Measurements from ENCODE around the gene PTPRN2. TPM values are rescaled to one million over a fixed set of nuclear protein-coding genes. Genes with fewer than 3 reads are reported as not detected.
"Not testable (repeated sequence)": the region's sequence is repeated elsewhere in the genome, so short reads cannot be mapped to it uniquely, and the experiment has no call there.

PTPRN2 gene
- total RNA-seq, 1 donor from 2014 or later: 0.41 TPM

DNA sequence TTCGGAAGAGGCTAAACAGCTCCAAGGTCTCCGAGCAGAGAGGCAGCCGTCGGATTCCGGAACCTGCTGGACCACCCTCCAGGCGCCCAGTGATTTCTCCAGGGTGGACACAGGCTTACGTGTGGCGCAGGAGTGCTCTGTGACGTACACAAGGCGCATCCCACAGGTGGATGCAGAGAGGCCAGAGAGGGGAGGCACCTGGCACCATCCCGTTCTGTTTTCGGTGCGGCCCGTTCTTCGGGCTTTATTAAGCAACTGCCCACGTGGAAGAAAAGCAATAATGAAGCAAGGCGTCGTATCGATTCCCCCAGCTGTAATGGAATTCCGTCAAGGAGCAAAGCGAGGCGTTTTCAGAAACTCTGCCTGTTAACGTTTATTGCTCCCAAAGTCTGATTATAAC, 163.6 kb downstream of the PTPRN2 start:
- Mint-ChIP-seq H3K9me3 (no peaks in the 10 kb centered on the region), H3K36me3 (ENCODE audit: low read depth) (no peaks in the 10 kb centered on the region), H3K27ac (no peak overlapping the region), H3K27me3 (ENCODE audit: insufficient read depth) (no peaks in the 10 kb centered on the region), H3K4me1 (ENCODE audit: low read depth) (no peaks in the 10 kb centered on the region), H3K4me3 (no peak overlapping the region)
- intact Hi-C loops (cut with micrococcal nuclease): no loop called here
- DNase-seq (ENCODE audit: low spot score): no peak

DNA sequence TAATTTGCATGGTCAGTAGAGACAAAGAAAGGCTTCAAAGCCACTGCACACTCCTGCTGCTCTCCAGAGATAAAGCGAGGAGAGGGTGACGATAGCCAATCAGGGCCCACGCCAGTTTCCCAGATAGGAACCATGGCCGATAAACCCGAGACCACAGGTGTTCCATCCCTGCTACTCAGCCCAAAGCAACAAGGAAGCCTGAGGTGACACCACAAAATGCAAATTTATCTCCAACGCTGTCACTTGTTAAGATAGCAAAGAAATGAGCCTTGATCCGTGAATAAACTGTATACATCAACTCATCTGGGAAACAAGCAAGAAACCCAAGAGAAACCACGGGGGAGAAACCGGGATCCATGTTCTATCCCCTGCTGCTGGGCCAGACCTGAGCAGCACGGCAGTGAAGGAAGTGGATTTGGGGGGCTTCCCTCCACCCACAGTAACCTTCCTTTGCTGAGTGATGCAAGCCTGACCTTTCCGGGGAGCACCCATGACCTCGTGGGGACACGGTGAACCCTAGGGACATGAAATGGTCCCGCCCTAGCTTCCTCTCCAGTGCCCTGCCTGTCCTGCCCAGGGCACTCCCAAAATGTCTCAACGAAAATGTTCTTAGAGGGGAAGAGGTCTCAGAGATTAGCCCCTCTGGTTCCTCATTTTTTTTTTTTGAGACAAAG, 164.6 kb downstream of the PTPRN2 start:
- Mint-ChIP-seq H3K27ac (no peak overlapping the region), H3K4me3 (no peak overlapping the region), H3K27me3 (ENCODE audit: insufficient read depth) (no peaks in the 10 kb centered on the region), H3K9me3 (peaks cover 7% of the 10 kb centered on the region), H3K4me1 (ENCODE audit: low read depth) (no peaks in the 10 kb centered on the region), H3K36me3 (ENCODE audit: low read depth) (no peaks in the 10 kb centered on the region)
- DNase-seq (ENCODE audit: low spot score): no peak
- intact Hi-C loops (cut with micrococcal nuclease): no loop called here

DNA sequence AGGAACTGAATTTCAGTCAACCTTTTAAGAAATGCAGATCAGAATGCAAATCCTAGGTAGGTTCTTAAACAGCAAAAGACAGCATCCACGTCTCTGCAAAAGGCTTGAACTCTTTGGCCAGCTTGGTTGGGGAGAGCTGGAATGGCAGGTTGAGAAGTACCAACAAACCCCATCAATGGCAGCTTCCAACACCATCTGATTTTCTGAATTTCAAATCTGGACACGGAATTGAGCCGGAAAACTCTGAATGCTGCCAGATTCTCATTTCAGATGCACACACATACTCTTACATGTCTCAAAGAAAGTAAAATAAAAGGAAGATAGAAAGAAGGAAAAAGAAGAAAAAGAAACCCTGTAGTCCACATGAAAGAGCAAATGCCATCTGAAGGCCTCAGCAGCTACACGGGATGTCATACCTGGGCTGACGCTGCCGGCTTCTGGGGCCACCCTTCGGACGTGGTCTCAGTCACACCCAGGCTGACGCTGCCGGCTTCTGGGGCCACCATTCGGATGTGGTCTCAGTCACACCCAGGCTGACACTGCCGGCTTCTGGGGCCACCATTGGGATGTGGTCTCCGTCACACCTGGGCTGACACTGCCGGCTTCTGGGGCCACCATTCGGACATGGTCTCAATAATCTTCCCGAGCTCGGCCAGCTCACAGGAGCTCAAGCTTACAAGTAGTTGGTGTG, 165.3 kb downstream of the PTPRN2 start:
- no peak for DNase-seq (ENCODE audit: low spot score)
- Mint-ChIP-seq H3K4me1 (ENCODE audit: low read depth) (no peaks in the 10 kb centered on the region), H3K27ac (no peak overlapping the region), H3K4me3 (no peak overlapping the region), H3K36me3 (ENCODE audit: low read depth) (no peaks in the 10 kb centered on the region), H3K27me3 (ENCODE audit: insufficient read depth) (no peaks in the 10 kb centered on the region), H3K9me3 (peaks cover 11% of the 10 kb centered on the region)
- intact Hi-C loops (cut with micrococcal nuclease): no loop called here

GRCh38 chr7:158421361-158421760, 166.3 kb downstream of the PTPRN2 start:
- DNase-seq (ENCODE audit: low spot score): no peak
- Mint-ChIP-seq H3K4me3 (no peak overlapping the region), H3K36me3 (ENCODE audit: low read depth) (no peaks in the 10 kb centered on the region), H3K27ac (no peak overlapping the region), H3K9me3 (peaks cover 15% of the 10 kb centered on the region), H3K27me3 (ENCODE audit: insufficient read depth) (no peaks in the 10 kb centered on the region), H3K4me1 (ENCODE audit: low read depth) (no peaks in the 10 kb centered on the region)
- intact Hi-C loops (cut with micrococcal nuclease): no loop called here

GRCh38 chr7:158420591-158421340, 166.9 kb downstream of the PTPRN2 start:
- intact Hi-C loops (cut with micrococcal nuclease): no loop called here
- Mint-ChIP-seq H3K36me3 (ENCODE audit: low read depth) (no peaks in the 10 kb centered on the region), H3K4me1 (ENCODE audit: low read depth) (no peaks in the 10 kb centered on the region), H3K4me3 (no peak overlapping the region), H3K9me3 (peaks cover 19% of the 10 kb centered on the region), H3K27me3 (ENCODE audit: insufficient read depth) (no peaks in the 10 kb centered on the region), H3K27ac (no peak overlapping the region)
- no peak for DNase-seq (ENCODE audit: low spot score)

- H3K27me3 Mint-ChIP-seq (ENCODE audit: insufficient read depth): no peaks in the 10 kb centered on the region
- H3K36me3 Mint-ChIP-seq (ENCODE audit: low read depth): no peaks in the 10 kb centered on the region
- H3K27ac Mint-ChIP-seq: no peak overlapping the region
- H3K4me3 Mint-ChIP-seq: no peak overlapping the region
- no peaks in the 10 kb centered on the region for H3K4me1 Mint-ChIP-seq (ENCODE audit: low read depth)
- peaks cover 19% of the 10 kb centered on the region for H3K9me3 Mint-ChIP-seq
- intact Hi-C loops (cut with micrococcal nuclease): no loop called here
- no peak for DNase-seq (ENCODE audit: low spot score)
Observed at GRCh38 chr7:158419238-158419785, 168.3 kb downstream of the PTPRN2 start.

DNA sequence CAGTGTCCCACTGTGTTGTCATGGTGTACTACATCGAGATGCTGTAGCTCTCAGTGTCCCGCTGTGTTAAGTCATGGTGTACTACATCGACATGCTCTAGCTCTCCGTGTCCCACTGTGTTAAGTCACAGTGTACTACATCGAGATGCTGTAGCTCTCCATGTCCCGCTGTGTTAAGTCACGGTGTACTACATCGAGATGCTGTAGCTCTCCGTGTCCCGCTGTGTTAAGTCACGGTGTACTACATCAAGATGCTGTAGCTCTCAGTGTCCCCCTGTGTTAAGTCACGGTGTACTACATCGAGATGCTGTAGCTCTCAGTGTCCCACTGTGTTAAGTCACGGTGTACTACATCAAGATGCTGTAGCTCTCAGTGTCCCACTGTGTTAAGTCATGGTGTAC, 169.2 kb downstream of the PTPRN2 start:
- DNase-seq (ENCODE audit: low spot score); H3K4me1 Mint-ChIP-seq (ENCODE audit: low read depth); H3K27ac Mint-ChIP-seq; H3K4me3 Mint-ChIP-seq; intact Hi-C loops (cut with micrococcal nuclease); H3K27me3 Mint-ChIP-seq (ENCODE audit: insufficient read depth); H3K36me3 Mint-ChIP-seq (ENCODE audit: low read depth): not testable (repeated sequence)
- H3K9me3 Mint-ChIP-seq: peaks cover 19% of the 10 kb centered on the region

DNA sequence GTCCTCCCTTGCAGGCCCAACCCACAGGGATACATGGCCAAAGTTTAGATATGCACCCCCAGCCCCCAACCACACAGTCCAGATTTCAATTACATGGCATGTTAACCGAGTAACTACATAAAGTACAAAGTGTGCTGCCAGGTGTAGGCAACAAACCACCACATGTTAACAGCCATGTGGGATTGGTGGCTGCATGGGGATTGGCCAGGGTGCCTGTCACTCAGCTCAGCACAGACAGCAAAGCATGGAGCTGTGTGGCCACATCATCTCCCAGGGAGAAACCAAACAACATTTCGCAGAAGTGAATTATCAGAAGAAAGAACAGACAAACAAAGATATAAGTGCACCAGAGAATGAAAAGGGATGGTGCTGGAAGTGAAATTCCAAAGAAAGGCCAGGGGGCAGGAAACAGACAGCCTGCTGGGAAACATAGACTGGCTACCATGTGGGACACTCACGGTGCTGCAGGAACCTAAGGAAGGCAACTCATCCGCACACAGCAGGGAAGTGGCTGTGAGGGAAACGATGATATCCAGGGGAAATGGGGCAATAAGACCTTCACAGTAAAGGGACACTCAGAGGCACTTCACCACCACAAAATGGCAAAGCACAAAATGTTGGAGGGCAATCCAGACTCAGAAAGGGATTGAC, 171.2 kb downstream of the PTPRN2 start:
- DNase-seq (ENCODE audit: low spot score): no peak
- Mint-ChIP-seq H3K36me3 (ENCODE audit: low read depth) (no peaks in the 10 kb centered on the region), H3K27ac (no peak overlapping the region), H3K4me1 (ENCODE audit: low read depth) (no peaks in the 10 kb centered on the region), H3K27me3 (ENCODE audit: insufficient read depth) (no peaks in the 10 kb centered on the region), H3K4me3 (no peak overlapping the region), H3K9me3 (peaks cover 19% of the 10 kb centered on the region)
- intact Hi-C loops (cut with micrococcal nuclease): no loop called here

DNA sequence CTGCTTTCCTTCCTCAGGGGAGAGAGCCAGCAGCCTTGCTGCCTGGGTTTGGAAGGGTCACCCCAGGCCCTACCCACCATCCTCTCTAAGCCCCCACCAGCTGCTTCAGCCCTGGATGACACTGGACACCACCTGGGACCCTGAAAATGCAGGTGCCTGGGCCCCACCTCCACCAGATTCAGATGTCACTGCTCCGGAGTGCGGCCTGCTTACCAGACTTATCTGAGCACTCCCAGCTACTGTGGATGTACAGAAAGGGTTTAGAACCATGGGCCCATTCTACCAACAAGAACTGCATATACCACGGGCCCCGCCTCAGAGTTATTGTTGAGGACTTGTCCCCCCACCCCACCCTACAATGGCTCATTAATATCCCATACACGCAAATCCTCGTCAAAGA, 172.3 kb downstream of the PTPRN2 start:
- Mint-ChIP-seq H3K27me3 (ENCODE audit: insufficient read depth) (no peaks in the 10 kb centered on the region), H3K4me1 (ENCODE audit: low read depth) (no peaks in the 10 kb centered on the region), H3K36me3 (ENCODE audit: low read depth) (no peaks in the 10 kb centered on the region), H3K4me3 (no peak overlapping the region), H3K9me3 (peaks cover 19% of the 10 kb centered on the region), H3K27ac (no peak overlapping the region)
- DNase-seq (ENCODE audit: low spot score): no peak
- intact Hi-C loops (cut with micrococcal nuclease): no loop called here

DNA sequence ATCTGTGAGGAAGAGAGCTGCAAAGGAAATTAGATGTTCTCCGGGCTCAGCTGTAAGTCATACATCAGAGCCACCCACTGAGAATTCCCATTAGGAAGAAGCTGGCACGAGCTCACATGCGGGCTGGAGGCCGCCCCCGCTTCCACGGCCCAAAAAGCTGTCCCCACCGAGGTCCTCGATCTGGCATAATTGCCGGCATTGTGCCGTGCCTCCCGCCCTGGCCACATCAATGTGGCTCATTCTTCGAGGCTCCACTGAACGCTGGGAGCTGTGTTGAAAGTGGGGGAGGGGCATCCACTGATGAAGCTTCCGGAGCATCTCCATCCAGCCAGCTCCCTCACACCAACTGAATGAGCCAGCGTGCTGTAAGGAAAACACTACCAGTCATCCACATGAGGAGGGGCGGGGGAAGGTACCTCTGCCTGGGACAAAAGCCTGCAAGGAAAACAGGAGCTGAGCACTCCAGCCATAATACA, 173.1 kb downstream of the PTPRN2 start:
- intact Hi-C loops (cut with micrococcal nuclease): no loop called here
- Mint-ChIP-seq H3K4me1 (ENCODE audit: low read depth) (no peaks in the 10 kb centered on the region), H3K36me3 (ENCODE audit: low read depth) (no peaks in the 10 kb centered on the region), H3K27me3 (ENCODE audit: insufficient read depth) (no peaks in the 10 kb centered on the region), H3K27ac (no peak overlapping the region), H3K9me3 (peaks cover 19% of the 10 kb centered on the region), H3K4me3 (no peak overlapping the region)
- no peak for DNase-seq (ENCODE audit: low spot score)

DNA sequence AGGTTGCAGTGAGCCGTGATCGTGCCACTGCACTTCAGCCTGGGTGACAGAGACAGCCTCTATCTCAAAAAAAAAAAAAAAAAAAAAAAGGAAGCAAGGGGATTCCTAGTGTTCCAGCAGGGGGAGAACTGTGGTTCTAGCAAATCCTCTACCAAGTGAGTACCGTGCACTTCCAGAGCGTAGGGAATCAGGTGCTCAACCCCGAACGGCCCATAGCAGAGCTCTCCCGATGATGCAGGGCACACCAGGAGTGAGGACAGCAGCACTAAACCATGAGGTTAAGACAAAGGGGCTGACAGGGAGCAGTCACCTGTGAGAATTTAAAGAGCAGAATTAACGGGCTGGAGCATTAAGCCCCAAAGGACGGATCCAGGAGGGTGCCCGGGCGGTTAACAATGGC, 173.6 kb downstream of the PTPRN2 start:
- no peak for DNase-seq (ENCODE audit: low spot score)
- no peaks in the 10 kb centered on the region for H3K36me3 Mint-ChIP-seq (ENCODE audit: low read depth)
- no peaks in the 10 kb centered on the region for H3K27me3 Mint-ChIP-seq (ENCODE audit: insufficient read depth)
- no peaks in the 10 kb centered on the region for H3K4me1 Mint-ChIP-seq (ENCODE audit: low read depth)
- no peak overlapping the region for H3K4me3 Mint-ChIP-seq
- peaks cover 19% of the 10 kb centered on the region for H3K9me3 Mint-ChIP-seq
- intact Hi-C loops (cut with micrococcal nuclease): no loop called here
- H3K27ac Mint-ChIP-seq: no peak overlapping the region

DNA sequence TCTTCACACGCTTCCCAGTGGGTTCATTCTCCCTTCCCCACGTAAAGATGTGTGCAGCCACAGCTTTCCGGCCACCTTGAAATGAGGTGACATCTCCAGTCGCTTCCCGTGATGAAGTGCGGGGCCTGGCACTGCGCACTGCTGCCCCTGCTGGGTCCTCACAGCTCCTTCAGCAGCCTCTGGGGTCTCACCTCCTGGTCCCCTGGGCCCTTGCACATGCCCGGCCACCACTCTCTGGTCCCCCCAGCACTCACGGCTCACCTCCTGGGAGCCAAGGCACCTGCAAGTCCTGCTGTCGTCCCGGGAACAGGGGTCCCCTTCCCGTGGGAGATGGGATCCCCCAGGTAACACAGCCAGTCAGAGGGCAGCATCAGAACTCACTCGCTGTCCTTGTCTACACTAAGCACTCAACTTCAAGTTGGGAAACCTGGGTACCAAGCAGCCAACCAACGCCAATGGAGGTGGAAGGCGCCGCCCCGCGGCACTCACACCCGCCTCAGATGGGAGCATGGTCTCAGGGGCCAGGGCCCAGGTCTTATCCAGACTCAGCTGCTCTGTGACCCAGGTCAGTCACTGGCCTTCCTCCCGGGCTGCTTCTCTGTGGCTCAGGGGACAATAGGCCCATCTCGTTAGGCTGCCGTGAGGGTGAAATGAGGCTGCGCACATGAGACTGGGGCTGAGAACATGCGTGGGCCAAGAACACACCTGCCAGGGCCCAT, 176.2 kb downstream of the PTPRN2 start:
- Mint-ChIP-seq H3K4me1 (ENCODE audit: low read depth) (no peaks in the 10 kb centered on the region), H3K27ac (no peak overlapping the region), H3K27me3 (ENCODE audit: insufficient read depth) (no peaks in the 10 kb centered on the region), H3K36me3 (ENCODE audit: low read depth) (no peaks in the 10 kb centered on the region), H3K4me3 (no peak overlapping the region), H3K9me3 (peaks cover 4% of the 10 kb centered on the region)
- DNase-seq (ENCODE audit: low spot score): no peak
- intact Hi-C loops (cut with micrococcal nuclease): no loop called here

Measured in activated T-helper 1 cell treated with anti-CD3 and anti-CD28 coated beads, Interleukin-12 subunit alpha, Interleukin-12 subunit beta, Interleukin-2, Interleukin-4 antibody, amounts not matched to agents 30 ng/mL and 10 ng/mL and 1 ng/mL, durations not matched to agents 14 hours and 24 hours and 36 hours (primary cell).